HepG2 (cell line): Measurements from ENCODE around the gene PEX14. TPM values are rescaled to one million over a fixed set of nuclear protein-coding genes. Genes with fewer than 3 reads are reported as not detected.

Experiments used
- ATAC-seq: fragments of 200-7000 bp; cut with Tn5 transposase; 3 replicates; pipeline ENCODE4 v1.9.1; 2020; ENCODE audit warnings: mild to moderate bottlenecking, moderate library complexity
- BruUV-seq: library from RNA; stranded (reverse); fragments of 400-500 nt; replicated peaks from 2 replicates; lab custom pipeline; 2021; lab: Mats Ljungman, UMichigan
- CTCF ChIA-PET: fragments of 300-600 bp; formaldehyde crosslinking; extraction: SDS; loops from one replicate; lab custom pipeline; 2021; ENCODE audit warnings: low total read pairs, inconsistent platforms, low intra/inter-chr PET ratio; lab: Yijun Ruan, JAX
- POLR2A ChIA-PET: fragments of 350-600 bp; sonication (Branson Sonifier 250); formaldehyde crosslinking; loops from one replicate; lab custom pipeline; 2020; ENCODE audit warnings: antibody characterized with exemption, inconsistent platforms; lab: Yijun Ruan, JAX
- DNase-seq: peaks from one replicate; pipeline ENCODE4 v3.0.0-alpha.2; 2015; ENCODE audit warnings: low spot score
- FAIRE-seq: peaks from 3 replicates; lab custom pipeline; 2011; peaks lifted over from hg19 to GRCh38; lab: Jason Lieb, UNC
- H2AFZ ChIP-seq: one replicate; pipeline ENCODE4 v1.6.1; 2011; ENCODE audit warnings: low read length, inconsistent platforms
- H3K27ac ChIP-seq: fragments of 300-600 bp; 3 replicates; pipeline ENCODE4 v1.8.0; 2011; ENCODE audit warnings: mixed run types, mild to moderate bottlenecking, mixed read lengths, low read length, inconsistent platforms; ENCODE audit not compliant: insufficient read depth; ENCODE audit errors: extremely low read length
- H3K27me3 ChIP-seq, 2 experiments: fragments of 200-600 bp in 1 of 2; 2 replicates in 1 of 2; 3 replicates in 1 of 2; pipeline versions ENCODE4 v1.6.0 to v1.8.0; 2011; ENCODE audit warnings: low read length in 2 of 2, mild to moderate bottlenecking in 2 of 2, moderate library complexity in 2 of 2, inconsistent platforms in 1 of 2; ENCODE audit not compliant: insufficient read depth in 2 of 2, control insufficient read depth in 1 of 2
- H3K36me3 ChIP-seq, 2 experiments: fragments of 200-600 bp in 1 of 2; replicated peaks in 1 of 2; 2 replicates in 1 of 2; 3 replicates in 1 of 2; pipeline versions ENCODE4 v1.5.1 to v1.8.0; 2011; ENCODE audit warnings: low read length in 2 of 2, inconsistent platforms in 1 of 2; ENCODE audit not compliant: insufficient read depth in 2 of 2, control insufficient read depth in 1 of 2
- H3K4me1 ChIP-seq: 2 replicates; pipeline ENCODE4 v1.5.1; 2012; ENCODE audit warnings: low read length, inconsistent platforms; ENCODE audit not compliant: insufficient read depth
- H3K4me2 ChIP-seq: 2 replicates; pipeline ENCODE4 v1.6.0; 2011; ENCODE audit warnings: low read depth, low read length, inconsistent platforms
- H3K4me3 ChIP-seq, 3 experiments: fragments of 200-600 bp in 1 of 3; sonication (generic), shearing (Covaris generic) in 1 of 3; replicated peaks in 1 of 3; 2 replicates each; pipeline ENCODE4 v1.5.1; 2011 to 2016; ENCODE audit warnings: low read length in 3 of 3, inconsistent platforms in 2 of 3, low read depth in 2 of 3, mild to moderate bottlenecking in 2 of 3, control low read depth in 1 of 3, mixed read lengths in 1 of 3; ENCODE audit not compliant: insufficient read depth in 1 of 3
- H3K79me2 ChIP-seq: one replicate; pipeline ENCODE4 v1.6.1; 2011; ENCODE audit warnings: low read length, inconsistent platforms; ENCODE audit not compliant: insufficient read depth
- H3K9ac ChIP-seq: 2 replicates; pipeline ENCODE4 v1.6.0; 2011; ENCODE audit warnings: mild to moderate bottlenecking, low read depth, low read length, inconsistent platforms; ENCODE audit not compliant: insufficient read depth
- H3K9me3 ChIP-seq: 2 replicates; pipeline ENCODE4 v1.5.1; 2012; ENCODE audit warnings: mild to moderate bottlenecking, low read length
- H4K20me1 ChIP-seq: 2 replicates; pipeline ENCODE4 v1.6.0; 2011; ENCODE audit warnings: inconsistent platforms, mild to moderate bottlenecking, low read length, moderate library complexity; ENCODE audit not compliant: insufficient read depth
- HDAC1 ChIP-seq: sonication (generic); formaldehyde crosslinking; IDR thresholded peaks from 2 replicates; pipeline ENCODE4 v1.5.1; 2020; ENCODE audit warnings: mild to moderate bottlenecking, missing genetic modification reagents
- NPAS2 ChIP-seq: sonication (generic); formaldehyde crosslinking; IDR thresholded peaks from 2 replicates; pipeline ENCODE4 v1.8.0; 2022; ENCODE audit warnings: mild to moderate bottlenecking, missing genetic modification reagents, borderline replicate concordance
- SATB2 ChIP-seq: sonication (generic); formaldehyde crosslinking; IDR thresholded peaks from 2 replicates; pipeline ENCODE4 v1.5.0; 2020; ENCODE audit warnings: missing genetic modification reagents
- ZNF296 ChIP-seq: sonication (generic); formaldehyde crosslinking; conservative IDR thresholded peaks from 2 replicates; pipeline ENCODE4 v1.5.0; 2020; ENCODE audit warnings: mild to moderate bottlenecking, missing genetic modification reagents
- WGBS: methylation state at CpG from one replicate; pipeline ENCODE4 v1.1.6; 2017; ENCODE audit warnings: low lambda C conversion rate; 5-methylcytosine and 5-hydroxymethylcytosine counted together
- in situ Hi-C: cut with HindIII; loops from 2 replicates; pipeline ENCODE4 v1.10.0; 2017; ENCODE audit warnings: low pct_unique_long_range_greater_than_20kb; ENCODE audit not compliant: extremely low pct_ligation_motif_present
- intact Hi-C: fragments of 100-400 bp; cut with micrococcal nuclease; formaldehyde crosslinking; loops from one replicate; pipeline ENCODE4 v1.10.0; 2022; ENCODE audit not compliant: unreplicated experiment
- polyA plus RNA-seq, 8 experiments: library from polyadenylated mRNA; depleted of rRNA in 3 of 8; stranded (reverse) in 7 of 8; unstranded in 1 of 8; fragments of >200 nt; fragmentation: Illumina TruSeq in 4 of 8; extraction: Trizol in 4 of 8; gene quantifications; 2 replicates each; pipeline versions ENCODE4 v1.2.1 to v1.2.3, GENCODE V29; 2011 to 2016; ENCODE audit warnings: low read depth in 4 of 8, missing spikeins in 1 of 8, mixed read lengths in 1 of 8; ENCODE audit not compliant: insufficient read depth in 1 of 8
- total RNA-seq, 5 experiments: library from RNA; depleted of rRNA; stranded (reverse); fragments of >200 nt; fragmentation: Illumina TruSeq; extraction: Trizol; gene quantifications; 2 replicates each; pipeline ENCODE4 v1.2.3, GENCODE V29; 2016; ENCODE audit warnings: low read depth in 1 of 5
- TF ChIP-seq, protein P1 (sequence below): IDR thresholded peaks from 2 replicates; pipeline ENCODE4 v1.4.0; 2020; ENCODE audit warnings: mild to moderate bottlenecking, missing genetic modification reagents
- TF ChIP-seq, protein P2 (sequence below): sonication (generic); formaldehyde crosslinking; IDR thresholded peaks from 2 replicates; pipeline ENCODE4 v1.4.0; 2020; ENCODE audit warnings: missing genetic modification reagents; ENCODE audit errors: not compliant biosample characterization

PEX14 gene
- total and polyA plus RNA-seq, 2 of the 13 experiments (the other 11 are each of a cell fraction or from before 2014, with no cell fraction given) = 6.5 to 9.9 TPM

DNA sequence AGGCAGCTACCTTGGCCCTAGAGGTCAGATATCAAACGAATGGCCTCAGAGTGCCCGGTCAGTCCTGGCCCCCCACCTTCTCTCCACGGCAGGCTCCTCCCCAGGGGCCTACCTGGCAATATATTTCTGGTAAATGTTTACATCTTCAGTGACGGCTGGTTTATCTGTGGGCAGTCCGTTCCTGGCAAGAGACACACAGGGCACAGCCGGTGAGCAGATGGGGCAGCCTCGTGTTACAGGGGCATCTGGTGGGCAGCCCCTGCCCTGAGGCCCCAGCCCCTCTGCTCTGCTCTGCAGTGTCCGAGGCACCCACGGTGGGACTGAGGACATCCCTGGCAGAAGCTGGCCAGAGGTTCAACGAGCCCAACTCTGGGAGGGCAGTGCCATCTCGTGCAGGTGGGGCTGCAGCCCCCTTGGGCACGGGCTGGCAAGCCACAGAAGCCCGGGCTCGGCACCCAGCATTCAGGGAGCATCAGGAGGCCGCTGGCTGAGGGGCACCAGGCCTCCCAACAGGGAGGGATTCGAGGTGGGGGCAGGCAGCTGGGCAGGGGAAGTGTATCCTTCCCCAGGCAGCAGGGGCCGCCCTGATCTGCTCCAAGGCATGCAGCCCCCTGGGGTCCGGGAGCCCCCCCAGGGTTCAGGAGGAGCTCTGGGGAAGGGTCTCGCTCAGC lies 183.8 kb downstream of the PEX14 start:
- POLR2A ChIA-PET = no interaction called here
- BruUV-seq = no TSS peak

More for the DNA sequence above, 183.8 kb downstream of the PEX14 start:
- no peak overlapping the region for H3K27ac ChIP-seq
- no peaks in the 10 kb centered on the region for H3K4me1 ChIP-seq
- H3K27me3 ChIP-seq = no peaks in the 10 kb centered on the region
- no peak overlapping the region for H3K4me3 ChIP-seq
- WGBS = 77% methylated on average over 3 of the region's 19 CpGs
- no peaks in the 10 kb centered on the region for H3K79me2 ChIP-seq
- no peaks in the 10 kb centered on the region for H4K20me1 ChIP-seq
- CTCF ChIA-PET = no interaction called here
- FAIRE-seq (no peak), DNase-seq (no peak), ATAC-seq (no peak)
- no peak overlapping the region for H3K9ac ChIP-seq
- intact Hi-C loops (no loop called here), in situ Hi-C loops (no loop called here)
- TF ChIP-seq, protein P1, sequence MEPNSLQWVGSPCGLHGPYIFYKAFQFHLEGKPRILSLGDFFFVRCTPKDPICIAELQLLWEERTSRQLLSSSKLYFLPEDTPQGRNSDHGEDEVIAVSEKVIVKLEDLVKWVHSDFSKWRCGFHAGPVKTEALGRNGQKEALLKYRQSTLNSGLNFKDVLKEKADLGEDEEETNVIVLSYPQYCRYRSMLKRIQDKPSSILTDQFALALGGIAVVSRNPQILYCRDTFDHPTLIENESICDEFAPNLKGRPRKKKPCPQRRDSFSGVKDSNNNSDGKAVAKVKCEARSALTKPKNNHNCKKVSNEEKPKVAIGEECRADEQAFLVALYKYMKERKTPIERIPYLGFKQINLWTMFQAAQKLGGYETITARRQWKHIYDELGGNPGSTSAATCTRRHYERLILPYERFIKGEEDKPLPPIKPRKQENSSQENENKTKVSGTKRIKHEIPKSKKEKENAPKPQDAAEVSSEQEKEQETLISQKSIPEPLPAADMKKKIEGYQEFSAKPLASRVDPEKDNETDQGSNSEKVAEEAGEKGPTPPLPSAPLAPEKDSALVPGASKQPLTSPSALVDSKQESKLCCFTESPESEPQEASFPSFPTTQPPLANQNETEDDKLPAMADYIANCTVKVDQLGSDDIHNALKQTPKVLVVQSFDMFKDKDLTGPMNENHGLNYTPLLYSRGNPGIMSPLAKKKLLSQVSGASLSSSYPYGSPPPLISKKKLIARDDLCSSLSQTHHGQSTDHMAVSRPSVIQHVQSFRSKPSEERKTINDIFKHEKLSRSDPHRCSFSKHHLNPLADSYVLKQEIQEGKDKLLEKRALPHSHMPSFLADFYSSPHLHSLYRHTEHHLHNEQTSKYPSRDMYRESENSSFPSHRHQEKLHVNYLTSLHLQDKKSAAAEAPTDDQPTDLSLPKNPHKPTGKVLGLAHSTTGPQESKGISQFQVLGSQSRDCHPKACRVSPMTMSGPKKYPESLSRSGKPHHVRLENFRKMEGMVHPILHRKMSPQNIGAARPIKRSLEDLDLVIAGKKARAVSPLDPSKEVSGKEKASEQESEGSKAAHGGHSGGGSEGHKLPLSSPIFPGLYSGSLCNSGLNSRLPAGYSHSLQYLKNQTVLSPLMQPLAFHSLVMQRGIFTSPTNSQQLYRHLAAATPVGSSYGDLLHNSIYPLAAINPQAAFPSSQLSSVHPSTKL (CRISPR knock-in tag) = no peak
- TF ChIP-seq SATB2 (CRISPR knock-in tag) (no peak), NPAS2 (no peak), ZNF296 (no peak), HDAC1 (CRISPR knock-in tag) (no peak)
- TF ChIP-seq, protein P2, sequence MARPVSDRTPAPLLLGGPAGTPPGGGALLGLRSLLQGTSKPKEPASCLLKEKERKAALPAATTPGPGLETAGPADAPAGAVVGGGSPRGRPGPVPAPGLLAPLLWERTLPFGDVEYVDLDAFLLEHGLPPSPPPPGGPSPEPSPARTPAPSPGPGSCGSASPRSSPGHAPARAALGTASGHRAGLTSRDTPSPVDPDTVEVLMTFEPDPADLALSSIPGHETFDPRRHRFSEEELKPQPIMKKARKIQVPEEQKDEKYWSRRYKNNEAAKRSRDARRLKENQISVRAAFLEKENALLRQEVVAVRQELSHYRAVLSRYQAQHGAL (CRISPR knock-in tag) = no peak
- no peaks in the 10 kb centered on the region for H3K9me3 ChIP-seq
- H3K36me3 ChIP-seq = no peaks in the 10 kb centered on the region
- no peak overlapping the region for H2AFZ ChIP-seq
- no peak overlapping the region for H3K4me2 ChIP-seq
